HG02759 (cell line): ENCODE data around the gene MYPOP.
"Not testable (repeated sequence)": the region's sequence is repeated elsewhere in the genome, so short reads cannot be mapped to it uniquely, and the experiment has no call there.

ENCODE experiments used
- ATAC-seq: cut with Tn5 transposase; IDR thresholded peaks from one replicate; pipeline ENCODE4 v1.9.1; 2021; ENCODE audit warnings: mild to moderate bottlenecking, moderate library complexity; ENCODE audit not compliant: unreplicated experiment

The MYPOP gene

GRCh38 chr19:45883881-45884681 lies 18.3 kb downstream of the MYPOP start:
- ATAC-seq = no peak

GRCh38 chr19:45883586-45883880 lies 18.9 kb downstream of the MYPOP start:
- ATAC-seq = no peak

GRCh38 chr19:45882652-45883585 lies 19.5 kb downstream of the MYPOP start:
- peak; percentile 27 for ATAC-seq

- no peak for ATAC-seq
These were observed 20.4 kb downstream of the MYPOP start for GRCh38 chr19:45881909-45882528.

GRCh38 chr19:45881082-45881908 lies 21.1 kb downstream of the MYPOP start:
- no peak for ATAC-seq

GRCh38 chr19:45879971-45880370 lies 22.4 kb downstream of the MYPOP start:
- no peak for ATAC-seq

GRCh38 chr19:45879055-45879454 lies 23.4 kb downstream of the MYPOP start:
- ATAC-seq = no peak

GRCh38 chr19:45878043-45878794 lies 24.2 kb downstream of the MYPOP start:
- ATAC-seq = no peak

- ATAC-seq = no peak
These were observed 25.8 kb downstream of the MYPOP start for GRCh38 chr19:45876411-45877197.

GRCh38 chr19:45876161-45876410 lies 26.3 kb downstream of the MYPOP start:
- ATAC-seq = no peak

- no peak for ATAC-seq
These were observed 27.8 kb downstream of the MYPOP start for GRCh38 chr19:45874620-45874966.

GRCh38 chr19:45873219-45873772 lies 29.1 kb downstream of the MYPOP start:
- no peak for ATAC-seq

- no peak for ATAC-seq
These were observed 30.1 kb downstream of the MYPOP start for GRCh38 chr19:45872095-45872919.

- no peak for ATAC-seq
These were observed 31.6 kb downstream of the MYPOP start for GRCh38 chr19:45870798-45871197.

GRCh38 chr19:45867241-45867640 lies 35.2 kb downstream of the MYPOP start:
- ATAC-seq = not testable (repeated sequence)

- no peak for ATAC-seq
These were observed 35.8 kb downstream of the MYPOP start for GRCh38 chr19:45866400-45867176.

- no peak for ATAC-seq
These were observed 37.0 kb downstream of the MYPOP start for GRCh38 chr19:45865269-45865948.
